GM20431 (cell line): ENCODE results near the gene PLXNC1.

Source experiments
- in situ Hi-C: fragments of 300-500 bp; cut with MseI, MboI; formaldehyde crosslinking; loops from one replicate; pipeline ENCODE4 v1.15.0; 2020; ENCODE audit warnings: low sequenced_read_pairs; ENCODE audit not compliant: unreplicated experiment

The PLXNC1 gene

GRCh38 chr12:94150240-94151121, 2.1 kb downstream of the PLXNC1 start:
- in situ Hi-C loops, result no loop called here

- in situ Hi-C loops, result no loop called here
Measured at GRCh38 chr12:94151582-94151981, 3.2 kb downstream of the PLXNC1 start.

GRCh38 chr12:94152292-94153078, 4.1 kb downstream of the PLXNC1 start:
- in situ Hi-C loops, result no loop called here

- in situ Hi-C loops, result no loop called here
Measured at GRCh38 chr12:94157181-94157580, 8.8 kb downstream of the PLXNC1 start.

GRCh38 chr12:94157981-94158411, 9.6 kb downstream of the PLXNC1 start:
- in situ Hi-C loops, result no loop called here

- in situ Hi-C loops, result no loop called here
Measured at GRCh38 chr12:94158666-94159065, 10.3 kb downstream of the PLXNC1 start.

- in situ Hi-C loops, result no loop called here
Measured at GRCh38 chr12:94162108-94162507, 13.7 kb downstream of the PLXNC1 start.

- in situ Hi-C loops, result no loop called here
Measured at GRCh38 chr12:94163850-94164249, 15.5 kb downstream of the PLXNC1 start.

- in situ Hi-C loops, result no loop called here
Measured at GRCh38 chr12:94165138-94165537, 16.8 kb downstream of the PLXNC1 start.

GRCh38 chr12:94165670-94166364, 17.4 kb downstream of the PLXNC1 start:
- in situ Hi-C loops, result no loop called here

- in situ Hi-C loops, result no loop called here
Measured at GRCh38 chr12:94167071-94167755, 18.8 kb downstream of the PLXNC1 start.

- in situ Hi-C loops, result no loop called here
Measured at GRCh38 chr12:94167756-94168416, 19.5 kb downstream of the PLXNC1 start.

- in situ Hi-C loops, result no loop called here
Measured at GRCh38 chr12:94169495-94169894, 21.1 kb downstream of the PLXNC1 start.

- in situ Hi-C loops, result no loop called here
Measured at GRCh38 chr12:94169966-94170689, 21.8 kb downstream of the PLXNC1 start.

GRCh38 chr12:94170690-94171594, 22.6 kb downstream of the PLXNC1 start:
- in situ Hi-C loops, result no loop called here

GRCh38 chr12:94171595-94171930, 23.2 kb downstream of the PLXNC1 start:
- in situ Hi-C loops, result no loop called here

- in situ Hi-C loops, result no loop called here
Measured at GRCh38 chr12:94172031-94172430, 23.7 kb downstream of the PLXNC1 start.

- in situ Hi-C loops, result no loop called here
Measured at GRCh38 chr12:94172973-94173372, 24.6 kb downstream of the PLXNC1 start.
